Keratinocyte (primary cell): ENCODE data around the gene GPD1. TPM values are rescaled to one million over a fixed set of nuclear protein-coding genes. Genes with fewer than 3 reads are reported as not detected.

Experiments
- DNase-seq: peaks from one replicate; pipeline ENCODE4 v3.0.0-alpha.2; 2011; ENCODE audit warnings: low read depth, missing footprints, low spot score
- FAIRE-seq: peaks from 2 replicates; lab custom pipeline; 2011; peaks lifted over from hg19 to GRCh38; lab: Jason Lieb, UNC
- H2AFZ ChIP-seq: 2 replicates; pipeline ENCODE4 v1.6.0; 2012; ENCODE audit warnings: low read length, control low read depth, inconsistent platforms; ENCODE audit not compliant: control insufficient read depth
- H3K27ac ChIP-seq: 2 replicates; pipeline ENCODE4 v1.5.1; 2011; ENCODE audit warnings: low read length; ENCODE audit not compliant: control insufficient read depth, insufficient read depth
- H3K27me3 ChIP-seq: 3 replicates; pipeline ENCODE4 v1.6.0; 2011; ENCODE audit warnings: low read length; ENCODE audit not compliant: control insufficient read depth, insufficient read depth; ENCODE audit errors: extremely low read depth
- H3K36me3 ChIP-seq, 2 experiments: 2 replicates in 1 of 2; 3 replicates in 1 of 2; pipeline ENCODE4 v1.5.1; 2011; ENCODE audit warnings: low read length in 2 of 2, mild to moderate bottlenecking in 1 of 2; ENCODE audit not compliant: control insufficient read depth in 2 of 2, insufficient read depth in 2 of 2; ENCODE audit errors: extremely low read depth in 1 of 2
- H3K4me1 ChIP-seq: 3 replicates; pipeline ENCODE4 v1.5.1; 2011; ENCODE audit warnings: low read length; ENCODE audit not compliant: control insufficient read depth, insufficient read depth; ENCODE audit errors: extremely low read depth
- H3K4me2 ChIP-seq: 3 replicates; pipeline ENCODE4 v1.6.0; 2011; ENCODE audit warnings: low read depth, low read length; ENCODE audit not compliant: control insufficient read depth, insufficient read depth; ENCODE audit errors: extremely low read depth
- H3K4me3 ChIP-seq, 3 experiments: fragments of 200-600 bp in 1 of 3; sonication (generic) in 1 of 3; 2 replicates in 2 of 3; 3 replicates in 1 of 3; pipeline ENCODE4 v1.5.1; 2011 to 2016; ENCODE audit warnings: low read length in 3 of 3, mild to moderate bottlenecking in 3 of 3, control low read depth in 2 of 3, inconsistent platforms in 1 of 3, low read depth in 1 of 3, mixed read lengths in 1 of 3, mixed run types in 1 of 3, moderate library complexity in 1 of 3; ENCODE audit not compliant: control insufficient read depth in 2 of 3, insufficient read depth in 2 of 3; ENCODE audit errors: extremely low read depth in 1 of 3
- H3K79me2 ChIP-seq: 2 replicates; pipeline ENCODE4 v1.6.0; 2012; ENCODE audit warnings: low read length; ENCODE audit not compliant: control insufficient read depth, insufficient read depth
- H3K9ac ChIP-seq: 3 replicates; pipeline ENCODE4 v1.6.0; 2011; ENCODE audit warnings: low read length; ENCODE audit not compliant: control insufficient read depth, insufficient read depth; ENCODE audit errors: extremely low read depth
- H3K9me1 ChIP-seq: 3 replicates; pipeline ENCODE4 v1.6.0; 2011; ENCODE audit warnings: low read length; ENCODE audit not compliant: control insufficient read depth, insufficient read depth; ENCODE audit errors: extremely low read depth
- H3K9me3 ChIP-seq: 2 replicates; pipeline ENCODE4 v1.5.1; 2012; ENCODE audit warnings: low read depth, low read length; ENCODE audit not compliant: control insufficient read depth
- H4K20me1 ChIP-seq: 3 replicates; pipeline ENCODE4 v1.6.0; 2011; ENCODE audit warnings: low read length; ENCODE audit not compliant: control insufficient read depth, insufficient read depth; ENCODE audit errors: extremely low read depth
- EZH2 ChIP-seq: IDR thresholded peaks from one replicate; pipeline ENCODE4 v1.6.1; 2012; ENCODE audit warnings: inconsistent platforms, mild to moderate bottlenecking, low read length, moderate library complexity
- dilution Hi-C: fragments of 300-500 bp; cut with MboI; formaldehyde crosslinking; loops from one replicate; pipeline ENCODE4 v1.7.0; 2020; ENCODE audit warnings: low sequenced_read_pairs; ENCODE audit not compliant: extremely low pct_ligation_motif_present
- polyA plus RNA-seq, 5 experiments: library from polyadenylated mRNA; depleted of rRNA in 3 of 5; stranded (reverse) in 3 of 5; stranded (forward) in 1 of 5; unstranded in 1 of 5; fragments of >200 nt; gene quantifications; 1 replicate in 1 of 5; 2 replicates in 3 of 5; 3 replicates in 1 of 5; pipeline versions ENCODE4 v1.2.1 to v1.2.3, GENCODE V29; 2011 to 2012; ENCODE audit warnings: missing spikeins in 2 of 5, low read depth in 1 of 5, low replicate concordance in 1 of 5
- TF ChIP-seq, protein P1 (sequence below), 3 experiments: IDR thresholded peaks in 1 of 3; conservative IDR thresholded peaks in 1 of 3; optimal IDR thresholded peaks in 1 of 3; 2 replicates in 2 of 3; 3 replicates in 1 of 3; pipeline versions ENCODE3 to v1.5.1; 2011; ENCODE audit warnings: low read length in 3 of 3, mild to moderate bottlenecking in 3 of 3, moderate library complexity in 2 of 3, control low read depth in 1 of 3, inconsistent platforms in 1 of 3; ENCODE audit not compliant: insufficient read depth in 2 of 3; ENCODE audit errors: extremely low read depth in 1 of 3

The GPD1 gene
- polyA plus RNA-seq, 1 donor (not counting 4 experiments of a cell fraction or from before 2014, with no cell fraction given): 0.13 TPM

- Histone ChIP-seq H3K79me2 (no peaks in the 10 kb centered on the region), H3K4me2 (no peak overlapping the region), H3K27ac (no peak overlapping the region), H3K27me3 (no peaks in the 10 kb centered on the region), H3K4me1 (peaks cover 18% of the 10 kb centered on the region), H4K20me1 (no peaks in the 10 kb centered on the region), H3K9me3 (no peaks in the 10 kb centered on the region), H3K9me1 (no peaks in the 10 kb centered on the region), H3K36me3 (peaks cover 19 to 29% of the 10 kb centered on the region in 2 experiments), H3K4me3 (no peak overlapping the region), H2AFZ (no peak overlapping the region), H3K9ac (no peak overlapping the region)
- FAIRE-seq (no peak), DNase-seq (no peak)
- TF ChIP-seq, protein P1, sequence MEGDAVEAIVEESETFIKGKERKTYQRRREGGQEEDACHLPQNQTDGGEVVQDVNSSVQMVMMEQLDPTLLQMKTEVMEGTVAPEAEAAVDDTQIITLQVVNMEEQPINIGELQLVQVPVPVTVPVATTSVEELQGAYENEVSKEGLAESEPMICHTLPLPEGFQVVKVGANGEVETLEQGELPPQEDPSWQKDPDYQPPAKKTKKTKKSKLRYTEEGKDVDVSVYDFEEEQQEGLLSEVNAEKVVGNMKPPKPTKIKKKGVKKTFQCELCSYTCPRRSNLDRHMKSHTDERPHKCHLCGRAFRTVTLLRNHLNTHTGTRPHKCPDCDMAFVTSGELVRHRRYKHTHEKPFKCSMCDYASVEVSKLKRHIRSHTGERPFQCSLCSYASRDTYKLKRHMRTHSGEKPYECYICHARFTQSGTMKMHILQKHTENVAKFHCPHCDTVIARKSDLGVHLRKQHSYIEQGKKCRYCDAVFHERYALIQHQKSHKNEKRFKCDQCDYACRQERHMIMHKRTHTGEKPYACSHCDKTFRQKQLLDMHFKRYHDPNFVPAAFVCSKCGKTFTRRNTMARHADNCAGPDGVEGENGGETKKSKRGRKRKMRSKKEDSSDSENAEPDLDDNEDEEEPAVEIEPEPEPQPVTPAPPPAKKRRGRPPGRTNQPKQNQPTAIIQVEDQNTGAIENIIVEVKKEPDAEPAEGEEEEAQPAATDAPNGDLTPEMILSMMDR (optimal IDR thresholded peaks at IDR 0.05 in 1 of 3, IDR thresholded peaks at IDR 0.05 in 1 of 3, conservative IDR thresholded peaks at IDR 0.05 in 1 of 3; ENCODE audit: extremely low read depth in 1 of 3, insufficient read depth in 2 of 3, low read length in 3 of 3): no peak
- dilution Hi-C loops: no loop called here
Observed at GRCh38 chr12:50102131-50102531, 1.7 kb upstream of the GPD1 start.

DNA sequence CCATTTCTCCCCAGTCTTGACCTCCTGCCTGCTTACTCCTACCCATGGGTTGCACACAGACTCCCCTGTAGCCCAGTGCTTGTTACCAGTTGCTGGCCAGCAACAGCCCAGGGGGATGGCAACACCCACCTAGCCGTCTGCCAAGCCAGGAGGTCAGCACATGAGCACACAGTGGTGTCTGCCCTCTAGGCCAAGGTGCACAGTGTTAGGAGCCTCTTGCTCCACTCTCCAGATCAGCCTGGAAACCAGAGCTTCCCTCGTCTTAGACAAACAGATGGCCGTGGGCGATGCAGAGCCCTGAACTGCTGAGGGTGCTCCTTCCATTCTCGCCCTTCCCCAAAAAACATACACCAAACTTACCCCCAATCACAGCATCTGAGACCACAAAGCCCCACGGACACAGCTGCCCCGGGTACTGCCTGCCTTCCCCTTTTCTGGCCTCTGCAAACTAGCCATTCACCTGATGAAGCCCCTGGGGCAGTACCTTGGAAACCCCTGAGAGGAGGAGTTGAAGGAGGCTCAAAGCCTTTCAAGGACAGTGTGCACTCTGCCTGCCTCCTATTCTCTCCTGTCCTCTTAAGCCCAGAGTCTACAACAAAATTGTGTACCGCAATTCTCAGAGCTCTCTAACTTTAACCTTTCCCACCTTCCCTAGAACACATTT, 1.0 kb upstream of the GPD1 start:
- Histone ChIP-seq H3K36me3 (peaks cover 19 to 29% of the 10 kb centered on the region in 2 experiments), H3K79me2 (no peaks in the 10 kb centered on the region), H3K4me3 (no peak overlapping the region), H3K27ac (no peak overlapping the region), H3K9ac (no peak overlapping the region), H3K27me3 (no peaks in the 10 kb centered on the region), H4K20me1 (no peaks in the 10 kb centered on the region), H3K4me1 (peaks cover 18% of the 10 kb centered on the region), H3K9me1 (no peaks in the 10 kb centered on the region), H3K4me2 (no peak overlapping the region), H2AFZ (no peak overlapping the region), H3K9me3 (no peaks in the 10 kb centered on the region)
- FAIRE-seq (no peak), DNase-seq (no peak)
- dilution Hi-C loops: no loop called here
- TF ChIP-seq, protein P1 (optimal IDR thresholded peaks at IDR 0.05 in 1 of 3, IDR thresholded peaks at IDR 0.05 in 1 of 3, conservative IDR thresholded peaks at IDR 0.05 in 1 of 3; ENCODE audit: extremely low read depth in 1 of 3, insufficient read depth in 2 of 3, low read length in 3 of 3): no peak
- TF ChIP-seq EZH2: no peak
